GM04504 (cell line): ENCODE data around the gene B4GALT7.
A peak's percentile ranks its signal among the peaks of the same experiment; 100 is the strongest.

Experiments used
- DNase-seq: peaks from one replicate; pipeline ENCODE4 v3.0.0-alpha.2; 2012; ENCODE audit warnings: low read depth

B4GALT7 gene

DNA sequence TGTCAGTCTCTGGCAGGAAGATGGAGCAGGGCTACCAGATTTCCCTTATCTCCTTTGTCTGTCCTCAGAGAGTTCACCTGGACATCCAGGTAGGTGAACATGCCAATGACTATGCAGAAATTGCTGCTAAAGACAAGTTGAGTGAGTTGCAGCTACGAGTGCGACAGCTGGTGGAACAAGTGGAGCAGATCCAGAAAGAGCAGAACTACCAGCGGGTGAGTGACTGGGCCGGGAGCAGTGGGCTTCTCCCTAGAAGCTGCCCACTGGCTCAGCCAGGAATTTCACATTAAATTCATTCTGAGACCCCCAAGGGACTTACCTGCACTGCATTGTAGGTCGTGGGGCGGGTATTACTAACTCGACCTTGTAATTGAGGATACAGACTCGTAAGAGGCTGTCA, 5.9 kb upstream of the B4GALT7 start:
- no peak for DNase-seq

DNA sequence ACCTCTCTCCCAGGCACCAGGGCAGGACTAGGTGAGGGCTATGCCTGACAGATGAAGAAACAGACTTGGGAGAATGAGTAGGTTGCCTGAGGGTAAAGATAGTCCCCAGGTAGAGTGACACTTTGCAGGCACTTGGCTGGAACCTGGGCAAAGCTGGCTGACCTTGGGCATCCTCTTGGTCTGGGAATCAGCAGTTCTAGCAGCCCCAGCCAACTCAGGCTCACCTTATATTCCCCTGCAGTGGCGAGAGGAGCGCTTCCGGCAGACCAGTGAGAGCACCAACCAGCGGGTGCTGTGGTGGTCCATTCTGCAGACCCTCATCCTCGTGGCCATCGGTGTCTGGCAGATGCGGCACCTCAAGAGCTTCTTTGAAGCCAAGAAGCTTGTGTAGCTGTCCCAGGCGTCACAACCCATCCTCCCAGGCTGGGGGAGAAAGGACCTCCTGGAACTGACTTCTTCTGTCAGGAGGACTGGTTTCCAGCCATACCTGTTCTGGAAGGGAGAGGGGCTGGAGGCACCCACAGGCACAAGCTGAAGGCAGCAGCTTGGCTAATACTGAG, 4.8 kb upstream of the B4GALT7 start:
- DNase-seq = no peak

DNA sequence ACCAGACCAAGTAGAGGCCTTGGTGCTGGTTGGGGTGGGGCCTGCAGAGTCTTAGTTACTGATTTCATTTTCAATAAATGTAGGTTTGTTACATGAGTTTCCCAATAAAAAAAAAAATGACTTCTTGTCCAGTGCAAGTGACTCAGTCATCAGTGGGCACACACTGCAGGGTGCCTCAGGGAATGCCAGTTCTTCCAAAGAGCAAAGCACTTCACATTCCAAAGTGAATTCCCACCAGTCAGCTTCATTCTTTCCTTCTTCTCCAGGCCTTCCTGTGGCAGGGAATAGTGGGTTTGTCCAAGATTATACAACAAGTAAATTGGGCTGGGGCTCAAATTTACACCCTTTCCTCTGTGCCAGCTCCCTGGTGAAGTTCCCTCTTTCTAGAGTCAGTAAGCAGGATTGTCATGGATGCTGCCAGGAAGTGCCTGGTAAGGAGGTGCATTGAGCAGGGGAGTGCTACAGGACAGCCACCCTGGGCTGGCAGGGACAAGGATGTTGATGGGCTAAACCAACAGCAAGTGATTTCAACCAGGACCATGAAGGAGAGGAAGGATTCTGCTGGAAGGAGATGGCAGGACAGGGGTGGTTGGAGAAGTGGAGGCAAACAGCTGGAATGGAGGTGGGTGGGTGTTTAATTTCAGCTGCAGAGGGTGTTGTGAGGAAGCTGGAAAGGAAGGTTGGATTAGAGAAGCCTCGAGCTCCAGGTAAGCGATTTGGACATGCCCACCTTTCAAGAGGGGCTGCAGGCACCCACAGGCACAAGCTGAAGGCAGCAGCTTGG, 3.7 kb upstream of the B4GALT7 start:
- DNase-seq = no peak

DNA sequence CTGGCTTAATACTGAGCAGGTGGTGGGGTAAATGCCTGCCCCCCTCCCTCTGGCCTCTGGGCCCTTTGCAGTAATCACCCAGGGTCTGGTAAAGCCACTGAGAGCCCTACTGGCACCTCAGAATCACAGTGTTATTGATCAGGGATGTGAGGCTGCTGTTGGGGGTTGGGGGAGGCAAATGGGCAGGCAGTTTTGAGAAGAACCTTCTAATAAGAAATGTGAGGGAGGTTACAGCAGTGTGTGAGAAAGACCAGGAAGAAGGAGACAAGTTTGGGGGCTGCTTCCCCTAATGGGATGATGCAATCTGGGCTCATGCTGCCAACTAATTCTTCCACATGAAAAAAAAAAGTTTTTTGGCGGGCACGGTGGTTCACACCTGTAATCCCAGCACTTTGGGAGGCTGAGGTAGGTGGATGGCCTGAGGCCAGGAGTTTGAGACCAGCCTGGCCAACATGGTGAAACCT, 3.1 kb upstream of the B4GALT7 start:
- DNase-seq = no peak

DNA sequence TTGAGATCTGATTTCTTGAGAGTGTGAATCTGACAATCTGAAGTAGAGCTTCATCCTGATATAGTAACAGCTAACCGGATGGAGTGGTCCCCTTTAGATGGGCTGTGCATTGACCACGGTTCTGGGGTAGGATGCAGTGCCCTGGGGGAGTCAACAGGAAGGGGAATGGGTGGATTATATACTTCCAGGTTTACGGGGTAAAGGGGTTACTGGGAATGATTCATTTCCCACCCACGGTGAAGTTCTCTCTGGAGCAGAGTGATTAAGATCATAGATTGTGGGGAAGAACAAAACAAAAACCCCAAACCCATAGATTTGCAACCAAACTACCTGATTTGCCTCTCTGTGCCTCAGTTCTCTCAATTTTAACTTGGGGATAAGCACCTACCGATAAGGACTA, 1.5 kb upstream of the B4GALT7 start:
- no peak for DNase-seq

DNA sequence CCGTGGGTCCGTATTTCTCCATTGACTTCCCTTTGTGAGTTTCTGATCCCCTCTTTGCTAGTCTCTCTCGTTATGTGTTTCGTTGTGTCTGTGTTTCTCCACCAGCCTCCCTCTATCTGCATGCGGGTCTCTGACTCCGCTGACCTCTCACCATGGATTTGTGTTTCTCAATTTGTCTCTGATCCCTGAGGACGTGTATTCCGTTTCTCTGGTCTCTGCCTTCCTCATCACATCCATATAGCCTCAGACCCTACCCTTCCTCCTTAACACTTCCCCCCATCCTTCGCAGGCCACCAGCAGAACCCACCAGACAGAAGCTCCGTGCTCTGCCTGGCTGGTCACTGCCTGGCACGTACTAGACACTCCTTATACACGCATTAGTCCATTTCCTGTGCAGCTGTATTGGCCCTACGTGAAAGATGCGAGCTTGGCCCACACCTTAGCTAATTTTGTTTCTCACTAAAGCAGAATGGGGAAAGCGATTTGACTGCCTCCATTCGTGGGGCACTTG, 631 bp downstream of the B4GALT7 start:
- DNase-seq = no peak

DNA sequence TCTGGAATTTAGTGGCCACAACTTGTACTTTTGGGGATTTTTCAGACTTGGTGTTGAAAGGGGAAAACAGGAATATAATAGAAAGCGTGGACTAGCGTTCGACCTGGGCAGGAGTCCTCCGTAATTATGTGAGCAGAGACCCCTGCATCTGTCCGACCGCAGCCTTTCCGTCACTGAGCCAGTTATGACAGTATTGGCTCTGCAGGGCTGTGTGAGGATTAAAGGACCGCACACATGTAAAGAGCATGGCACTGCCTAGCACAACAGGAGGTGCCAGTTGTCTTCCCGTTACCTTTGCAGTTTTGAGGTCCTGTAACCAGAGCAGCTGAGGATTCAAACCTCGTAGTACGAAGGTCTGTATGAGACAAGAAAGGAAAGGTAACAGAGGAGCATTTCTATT, 1.2 kb downstream of the B4GALT7 start:
- no peak for DNase-seq

DNA sequence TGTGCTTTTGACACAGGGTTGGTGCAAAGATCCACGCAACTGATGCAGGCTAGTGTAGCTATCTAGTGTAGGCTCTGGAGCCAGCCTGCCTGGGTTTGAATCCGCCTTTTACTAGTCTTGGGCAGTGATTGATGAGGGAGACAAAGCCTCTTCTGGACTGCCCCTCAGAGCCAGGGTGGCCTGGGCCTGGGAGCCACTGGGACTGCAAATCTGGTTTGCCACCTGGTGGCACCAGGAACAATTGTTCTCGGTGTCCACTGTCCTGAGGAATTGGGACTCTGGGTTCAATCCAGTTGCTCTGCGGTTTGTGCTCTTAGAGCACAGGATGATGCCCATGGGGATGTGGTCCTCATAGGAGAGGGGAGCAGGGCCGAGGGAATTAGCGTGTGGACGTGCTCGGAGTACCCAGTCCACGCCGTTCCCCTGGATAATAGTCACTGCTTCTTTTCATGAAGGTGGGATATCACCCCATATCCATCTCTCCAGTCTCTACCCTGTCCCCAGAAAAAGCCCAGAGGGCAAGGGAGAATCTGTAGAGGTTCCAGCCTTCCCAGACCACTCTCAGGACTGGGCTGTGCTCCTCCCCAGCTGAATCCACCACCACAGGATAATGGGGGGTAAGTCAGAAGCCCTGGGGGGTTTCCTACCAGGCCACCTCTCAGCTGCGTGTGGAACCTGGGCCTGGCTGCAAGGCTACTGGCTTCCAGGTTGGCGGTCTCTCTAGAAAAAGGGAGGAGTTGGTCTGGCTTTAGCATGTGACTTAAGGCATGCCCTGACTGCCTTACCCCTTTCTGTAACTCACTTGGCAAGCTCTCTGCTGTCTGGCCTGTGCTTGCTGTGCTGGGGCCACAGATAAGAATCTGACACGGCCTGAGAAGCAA, 1.9 kb downstream of the B4GALT7 start:
- DNase-seq = no peak

DNA sequence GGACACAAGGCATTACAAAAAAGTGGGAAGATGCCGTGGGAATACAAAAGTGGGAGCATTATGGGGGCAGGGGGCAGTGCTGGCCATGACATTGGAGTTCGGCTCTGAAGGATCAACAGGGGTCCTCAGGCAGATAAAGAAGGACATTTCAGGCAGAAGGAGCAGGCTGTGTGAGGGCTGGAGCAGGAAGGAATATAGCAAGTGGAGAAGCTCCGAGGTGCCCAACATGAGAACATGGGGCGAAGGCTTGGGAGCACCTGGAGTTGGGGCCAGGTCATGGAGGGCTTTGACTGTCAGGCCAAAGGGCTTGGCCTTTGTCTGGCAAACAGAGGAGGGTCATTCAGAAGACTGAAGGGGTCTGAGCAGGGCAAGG, 2.5 kb downstream of the B4GALT7 start:
- no peak for DNase-seq

DNA sequence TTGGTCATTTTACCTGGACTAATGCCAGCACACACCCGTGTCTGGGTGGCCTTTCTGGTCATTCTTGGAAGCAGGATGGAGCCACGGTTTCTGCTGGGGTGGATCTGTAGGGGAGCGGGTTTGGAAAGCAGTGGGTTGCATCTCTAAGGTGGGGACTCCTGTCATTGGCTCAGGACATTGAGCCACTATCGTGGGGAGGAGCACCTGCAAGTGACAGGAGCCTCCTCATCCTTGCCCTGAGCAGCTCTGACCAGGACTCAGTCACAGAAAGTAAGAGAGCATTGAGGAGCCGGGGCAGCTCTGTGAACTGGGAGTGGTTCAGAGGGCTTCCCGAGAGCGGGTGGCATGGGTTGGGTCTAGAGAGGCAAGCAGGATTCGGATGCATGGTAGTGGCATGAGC, 3.7 kb downstream of the B4GALT7 start:
- DNase-seq = no peak

DNA sequence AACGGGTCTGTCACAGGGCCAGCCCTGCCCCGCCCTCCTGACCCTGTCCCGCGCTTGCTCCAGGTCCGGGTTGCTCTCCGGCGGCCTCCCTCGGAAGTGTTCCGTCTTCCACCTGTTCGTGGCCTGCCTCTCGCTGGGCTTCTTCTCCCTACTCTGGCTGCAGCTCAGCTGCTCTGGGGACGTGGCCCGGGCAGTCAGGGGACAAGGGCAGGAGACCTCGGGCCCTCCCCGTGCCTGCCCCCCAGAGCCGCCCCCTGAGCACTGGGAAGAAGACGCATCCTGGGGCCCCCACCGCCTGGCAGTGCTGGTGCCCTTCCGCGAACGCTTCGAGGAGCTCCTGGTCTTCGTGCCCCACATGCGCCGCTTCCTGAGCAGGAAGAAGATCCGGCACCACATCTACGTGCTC, 4.2 kb downstream of the B4GALT7 start:
- DNase-seq = no peak

DNA sequence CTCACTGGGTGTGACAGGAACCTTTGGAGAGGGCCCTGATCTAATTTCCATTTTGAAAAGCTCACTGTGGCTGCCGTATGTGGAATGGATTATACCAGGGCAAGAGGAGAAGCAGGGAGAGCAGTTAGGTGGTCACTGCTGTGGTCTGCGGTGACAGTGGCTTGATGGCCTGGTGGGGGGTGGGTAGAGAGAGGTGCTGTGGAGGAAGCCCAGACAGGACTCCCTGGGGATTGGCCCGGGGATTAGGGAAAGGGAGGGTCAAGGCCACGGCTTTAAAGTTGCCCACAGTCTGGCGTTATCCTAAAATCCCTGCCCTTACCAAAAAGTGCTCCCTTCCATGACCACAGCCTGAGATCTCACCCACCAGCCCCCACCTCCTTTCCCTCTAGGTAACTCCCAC, 4.7 kb downstream of the B4GALT7 start:
- no peak for DNase-seq

DNA sequence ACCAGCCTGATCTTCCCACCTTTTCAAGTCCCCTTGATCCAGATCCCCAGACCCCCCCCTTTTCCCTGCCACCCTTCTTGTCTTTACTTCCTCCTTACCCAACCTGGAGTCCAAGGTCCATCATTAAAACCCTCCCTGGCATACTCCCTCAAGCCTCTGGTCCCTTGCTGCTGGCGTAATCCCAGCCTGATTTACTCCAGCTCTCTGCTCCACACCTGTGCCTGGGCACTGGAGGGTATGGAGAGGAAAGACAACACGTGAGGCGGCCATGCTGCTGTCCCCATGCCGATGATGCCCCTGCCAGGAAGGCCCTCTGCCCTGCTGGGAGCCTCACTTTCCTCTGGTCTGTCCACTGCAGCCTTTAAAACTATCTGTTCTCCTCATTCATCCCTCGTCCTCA, 5.1 kb downstream of the B4GALT7 start:
- DNase-seq = no peak

DNA sequence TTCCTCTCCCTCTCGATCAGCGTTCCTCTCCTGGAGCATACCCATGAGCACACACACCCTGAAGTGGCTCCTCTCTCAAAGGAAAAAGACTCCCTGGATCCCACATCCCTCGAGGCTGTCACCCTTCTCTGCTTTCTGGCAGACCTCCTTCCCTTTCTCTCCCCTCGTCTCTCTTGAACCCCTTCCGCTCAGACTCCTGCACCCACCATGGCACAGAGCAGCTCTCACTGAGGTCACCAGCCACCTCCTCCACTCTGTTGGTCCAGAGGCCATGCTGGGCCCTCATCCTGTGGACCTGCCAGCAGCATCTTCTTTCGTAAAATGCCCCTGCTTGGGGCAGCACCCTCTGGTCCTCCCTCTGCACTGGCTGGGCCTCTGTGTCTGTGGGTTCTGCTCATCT, 5.7 kb downstream of the B4GALT7 start:
- no peak for DNase-seq

DNA sequence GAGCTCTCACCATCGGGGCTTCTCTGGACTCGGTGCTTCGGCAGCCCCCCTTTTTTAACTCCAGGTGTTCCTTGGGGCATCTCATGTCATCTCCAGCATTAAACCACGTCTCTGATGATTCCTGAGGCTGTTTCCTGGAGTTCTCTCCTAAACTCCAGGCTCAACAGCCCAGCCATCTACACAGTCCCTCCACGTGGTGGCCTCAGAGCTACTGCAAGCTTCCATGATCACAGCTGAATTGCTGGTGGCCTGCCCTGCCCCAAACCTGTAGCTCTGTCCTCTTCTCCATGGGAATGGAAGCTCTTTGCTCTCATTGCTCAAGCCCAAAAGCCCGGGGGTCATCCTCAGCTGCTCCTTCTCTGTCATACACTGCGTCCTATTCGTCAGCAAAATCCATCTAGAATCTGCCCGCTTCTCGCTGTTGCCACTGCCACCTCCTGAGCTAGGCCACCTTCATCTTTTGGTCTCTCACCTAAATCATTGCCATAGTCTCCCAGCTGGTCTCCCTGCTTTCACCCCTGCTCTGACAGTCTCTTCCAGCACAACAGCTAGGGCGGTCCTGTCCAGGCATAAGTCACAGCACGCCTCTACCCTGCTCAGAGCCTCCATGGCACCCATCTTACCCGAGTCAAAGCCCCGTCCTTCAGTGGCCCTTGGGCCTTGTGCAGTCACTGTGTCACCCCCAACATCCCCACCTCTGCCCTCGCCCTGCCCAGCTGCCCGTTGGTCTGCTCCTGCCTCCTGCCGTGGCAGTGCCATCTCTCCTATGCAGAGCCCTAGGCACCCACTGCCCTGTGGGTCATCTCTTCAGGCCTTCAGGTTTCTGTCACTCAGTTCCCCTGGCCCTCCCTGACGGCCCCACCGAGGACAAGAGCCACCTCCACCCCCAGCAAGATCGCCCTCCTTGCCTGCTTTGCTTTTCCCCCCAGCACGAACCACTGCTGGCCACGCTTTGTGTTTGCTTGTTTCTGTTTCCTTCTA, 6.4 kb downstream of the B4GALT7 start:
- DNase-seq = no peak

DNA sequence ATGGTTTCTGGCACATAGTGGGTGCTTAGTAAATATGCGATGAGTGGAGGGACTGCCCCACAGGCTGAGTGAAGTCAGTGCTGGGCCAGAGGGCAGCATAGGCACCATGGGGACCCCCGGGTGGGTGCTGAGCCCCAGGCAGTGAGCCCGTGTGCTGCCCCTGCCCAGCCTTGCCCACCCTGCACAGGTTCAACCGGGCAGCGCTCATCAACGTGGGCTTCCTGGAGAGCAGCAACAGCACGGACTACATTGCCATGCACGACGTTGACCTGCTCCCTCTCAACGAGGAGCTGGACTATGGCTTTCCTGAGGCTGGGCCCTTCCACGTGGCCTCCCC, 7.2 kb downstream of the B4GALT7 start:
- DNase-seq = no peak

DNA sequence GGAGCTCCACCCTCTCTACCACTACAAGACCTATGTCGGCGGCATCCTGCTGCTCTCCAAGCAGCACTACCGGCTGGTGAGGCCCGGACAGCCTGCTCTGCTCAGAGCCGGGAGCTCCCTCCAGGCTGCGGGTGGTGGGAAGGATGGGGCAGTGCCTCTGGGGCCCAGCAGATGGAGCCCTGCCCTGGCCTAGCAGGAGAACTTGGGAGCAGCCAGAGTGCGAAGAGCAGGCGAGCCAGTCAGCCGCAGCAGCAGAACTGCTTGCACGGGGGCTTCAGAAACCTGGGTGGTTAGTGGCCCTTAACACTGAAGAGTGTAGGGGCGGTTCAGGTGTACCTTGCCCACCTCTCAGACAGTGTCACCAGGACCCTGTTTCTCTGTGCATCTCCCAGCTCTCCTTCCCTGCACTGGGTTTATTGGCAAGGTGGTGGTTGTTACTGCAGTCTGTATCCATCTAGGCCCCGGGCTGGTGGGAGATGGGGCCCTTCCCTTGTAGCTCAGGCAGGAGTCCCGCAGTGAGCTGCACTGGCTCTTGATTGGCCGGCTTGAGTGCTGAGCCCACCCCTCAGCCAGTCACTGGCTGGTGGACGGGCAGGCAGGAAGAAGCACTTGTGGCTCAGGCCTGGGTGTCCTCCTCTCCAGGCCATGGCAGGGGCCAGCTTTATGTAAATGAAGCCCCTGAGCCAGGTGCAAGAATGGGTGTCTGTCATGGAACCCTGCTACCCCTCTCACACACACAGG, 7.7 kb downstream of the B4GALT7 start:
- peak; percentile 52 for DNase-seq

DNA sequence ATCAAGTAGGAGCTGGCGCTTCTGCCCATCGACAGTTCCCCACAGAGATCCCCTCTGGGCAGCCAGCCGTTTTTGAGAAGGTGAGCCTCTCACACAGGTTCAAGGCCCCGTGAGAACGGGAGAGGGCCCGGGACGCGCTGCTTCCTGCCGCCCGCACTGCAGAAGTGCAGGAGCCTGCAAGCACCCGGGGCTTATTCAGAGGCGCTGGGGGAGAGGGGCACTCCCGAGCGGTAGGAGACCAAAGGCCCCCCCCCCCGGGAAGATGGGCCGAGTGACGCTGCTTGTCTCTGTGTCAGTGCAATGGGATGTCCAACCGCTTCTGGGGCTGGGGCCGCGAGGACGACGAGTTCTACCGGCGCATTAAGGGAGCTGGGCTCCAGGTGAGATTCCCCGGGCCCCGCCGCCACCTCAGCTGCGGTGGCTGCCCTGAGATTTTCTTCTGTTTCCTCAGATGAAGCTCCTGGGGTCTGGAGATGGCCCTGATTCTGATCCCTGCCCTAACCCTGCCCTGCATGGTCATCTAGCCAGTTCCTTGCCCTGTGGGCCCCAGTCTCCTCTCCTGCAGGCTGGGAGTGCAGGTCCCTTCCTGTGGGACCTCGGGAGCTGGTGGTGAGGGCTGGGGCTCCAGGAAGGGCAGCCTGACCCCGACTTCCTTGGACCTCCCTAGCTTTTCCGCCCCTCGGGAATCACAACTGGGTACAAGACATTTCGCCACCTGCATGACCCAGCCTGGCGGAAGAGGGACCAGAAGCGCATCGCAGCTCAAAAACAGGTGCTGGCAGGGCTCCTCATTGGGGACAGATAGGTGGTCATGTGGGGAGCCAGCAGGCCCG, 8.5 kb downstream of the B4GALT7 start:
- no peak for DNase-seq

DNA sequence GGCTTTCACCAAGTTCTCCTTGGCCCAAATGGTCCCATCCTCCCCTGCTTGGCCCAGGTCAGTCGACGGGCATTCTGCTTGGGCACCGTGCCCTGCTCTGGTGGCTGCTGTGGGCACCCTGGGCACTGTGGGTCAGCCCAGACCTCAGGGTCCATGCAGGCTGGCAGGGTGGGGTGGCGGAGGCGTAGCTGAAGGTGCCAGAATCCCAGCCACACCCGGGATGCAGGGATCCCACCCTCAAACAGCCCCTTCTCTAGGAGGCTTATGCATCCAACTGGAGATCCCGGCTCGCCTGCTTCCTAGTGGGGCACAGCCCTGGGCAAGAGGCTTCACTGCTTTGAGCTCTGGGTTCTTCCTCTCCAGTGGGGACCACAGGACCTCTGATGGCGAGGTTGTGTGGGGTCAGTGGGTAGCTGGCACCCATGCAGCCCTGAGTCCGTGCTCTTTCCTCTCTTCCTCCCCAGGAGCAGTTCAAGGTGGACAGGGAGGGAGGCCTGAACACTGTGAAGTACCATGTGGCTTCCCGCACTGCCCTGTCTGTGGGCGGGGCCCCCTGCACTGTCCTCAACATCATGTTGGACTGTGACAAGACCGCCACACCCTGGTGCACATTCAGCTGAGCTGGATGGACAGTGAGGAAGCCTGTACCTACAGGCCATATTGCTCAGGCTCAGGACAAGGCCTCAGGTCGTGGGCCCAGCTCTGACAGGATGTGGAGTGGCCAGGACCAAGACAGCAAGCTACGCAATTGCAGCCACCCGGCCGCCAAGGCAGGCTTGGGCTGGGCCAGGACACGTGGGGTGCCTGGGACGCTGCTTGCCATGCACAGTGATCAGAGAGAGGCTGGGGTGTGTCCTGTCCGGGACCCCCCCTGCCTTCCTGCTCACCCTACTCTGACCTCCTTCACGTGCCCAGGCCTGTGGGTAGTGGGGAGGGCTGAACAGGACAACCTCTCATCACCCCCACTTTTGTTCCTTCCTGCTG, 9.4 kb downstream of the B4GALT7 start:
- DNase-seq = no peak
